ENCODE measurements around the gene MGLL.
"Not testable (repeated sequence)": the region's sequence is repeated elsewhere in the genome, so short reads cannot be mapped to it uniquely, and the experiment has no call there.

MGLL gene

GRCh38 chr3:127697551-127698240 is 124.6 kb downstream of the MGLL start:
- DNase-seq (ENCODE audit: insufficient read length, low spot score), result peak; percentile 66
- FAIRE-seq, result peak; percentile 99

GRCh38 chr3:127694467-127695215 is 127.7 kb downstream of the MGLL start:
- DNase-seq (ENCODE audit: insufficient read length, low spot score), result no peak
- no peak for FAIRE-seq

- no peak for DNase-seq (ENCODE audit: insufficient read length, low spot score)
- no peak for FAIRE-seq
Observed at GRCh38 chr3:127693336-127693843, 128.9 kb downstream of the MGLL start.

- DNase-seq (ENCODE audit: insufficient read length, low spot score) (no peak), FAIRE-seq (no peak)
Observed at GRCh38 chr3:127692501-127693335, 129.6 kb downstream of the MGLL start.

GRCh38 chr3:127691974-127692373 is 130.3 kb downstream of the MGLL start:
- FAIRE-seq (no peak), DNase-seq (ENCODE audit: insufficient read length, low spot score) (no peak)

GRCh38 chr3:127691489-127691888 is 130.8 kb downstream of the MGLL start:
- DNase-seq (ENCODE audit: insufficient read length, low spot score) (no peak), FAIRE-seq (no peak)

- DNase-seq (ENCODE audit: insufficient read length, low spot score), result no peak
Observed at GRCh38 chr3:127690823-127691452, 131.4 kb downstream of the MGLL start.

GRCh38 chr3:127690106-127690505 is 132.2 kb downstream of the MGLL start:
- DNase-seq (ENCODE audit: insufficient read length, low spot score), result no peak

More at GRCh38 chr3:127690823-127691452, 131.4 kb downstream of the MGLL start:
- FAIRE-seq, result no peak

GRCh38 chr3:127689266-127689860 is 133.0 kb downstream of the MGLL start:
- no peak for FAIRE-seq
- no peak for DNase-seq (ENCODE audit: insufficient read length, low spot score)

More at GRCh38 chr3:127690106-127690505, 132.2 kb downstream of the MGLL start:
- no peak for FAIRE-seq

GRCh38 chr3:127688416-127689265 is 133.7 kb downstream of the MGLL start:
- DNase-seq (ENCODE audit: insufficient read length, low spot score) (no peak), FAIRE-seq (no peak)

GRCh38 chr3:127688022-127688415 is 134.3 kb downstream of the MGLL start:
- no peak for FAIRE-seq
- DNase-seq (ENCODE audit: insufficient read length, low spot score), result no peak

GRCh38 chr3:127687228-127687737 is 135.0 kb downstream of the MGLL start:
- DNase-seq (ENCODE audit: insufficient read length, low spot score) (no peak), FAIRE-seq (no peak)

GRCh38 chr3:127686512-127686894 is 135.8 kb downstream of the MGLL start:
- DNase-seq (ENCODE audit: insufficient read length, low spot score), result no peak
- FAIRE-seq, result peak; percentile 35

GRCh38 chr3:127685708-127686511 is 136.4 kb downstream of the MGLL start:
- FAIRE-seq, result no peak
- no peak for DNase-seq (ENCODE audit: insufficient read length, low spot score)

GRCh38 chr3:127684871-127685707 is 137.2 kb downstream of the MGLL start:
- no peak for DNase-seq (ENCODE audit: insufficient read length, low spot score)
- FAIRE-seq, result no peak

GRCh38 chr3:127682561-127682960 is 139.8 kb downstream of the MGLL start:
- DNase-seq (ENCODE audit: insufficient read length, low spot score), result no peak
- no peak for FAIRE-seq

GRCh38 chr3:127682175-127682554 is 140.2 kb downstream of the MGLL start:
- FAIRE-seq; DNase-seq (ENCODE audit: insufficient read length, low spot score): not testable (repeated sequence)
